Ovary (tissue), 9 donors: Measurements from ENCODE around the gene SDF2L1. TPM values are rescaled to one million over a fixed set of nuclear protein-coding genes. Genes with fewer than 3 reads are reported as not detected.

Experiments
- DNase-seq, 5 donors: peaks; one replicate each; pipeline ENCODE4 v3.0.0-alpha.2; 2019 to 2020
- H3K27ac ChIP-seq, 2 donors: fragments of 200-600 bp; one replicate each; pipeline versions ENCODE4 v1.5.1 to v1.8.0; 2019 to 2022
- H3K27me3 ChIP-seq: fragments of 200-600 bp; one replicate; pipeline ENCODE4 v1.8.0; 2022
- H3K36me3 ChIP-seq: fragments of 200-600 bp; sonication (generic); one replicate; pipeline ENCODE4 v1.5.1; 2019
- H3K4me1 ChIP-seq: one replicate; pipeline ENCODE4 v1.8.1; 2013; ENCODE audit warnings: mild to moderate bottlenecking, moderate library complexity; ENCODE audit not compliant: insufficient read depth
- H3K4me3 ChIP-seq: fragments of 200-600 bp; sonication (generic); one replicate; pipeline ENCODE4 v1.5.1; 2017
- H3K9me3 ChIP-seq, 2 donors: fragments of 200-600 bp in 1 of 2; sonication (generic) in 1 of 2; one replicate each; pipeline versions ENCODE4 v1.5.1 to v1.8.1; 2013 to 2019; ENCODE audit warnings: mild to moderate bottlenecking in 1 of 2, moderate library complexity in 1 of 2
- EP300 ChIP-seq: sonication (generic); formaldehyde crosslinking; IDR thresholded peaks from one replicate; pipeline ENCODE4 v1.6.1; 2017; ENCODE audit warnings: antibody characterized with exemption
- POLR2A ChIP-seq: fragments of 450-650 bp; IDR thresholded peaks from one replicate; pipeline ENCODE4 v1.6.1; 2017; ENCODE audit warnings: antibody characterized with exemption, mild to moderate bottlenecking, moderate library complexity
- WGBS, 3 donors: extraction: QIAGEN DNeasy Blood & Tissue Kit in 1 of 3; methylation state at CpG; one replicate each; pipeline versions ENCODE4 v1.1.5 to v1.1.7; 2013 to 2017; 5-methylcytosine and 5-hydroxymethylcytosine counted together
- intact Hi-C, 4 donors: fragments of 100-400 bp; cut with DNase I; formaldehyde crosslinking; loops; one replicate each; pipeline versions ENCODE4 v1.11.0 to v1.15.1; 2022 to 2023
- polyA plus RNA-seq, 2 donors: library from polyadenylated mRNA; stranded (reverse); fragments of 200-250 nt in 1 of 2; fragments of 350-450 nt in 1 of 2; fragmentation: Illumina TruSeq in 1 of 2; extraction: RNeasy Lipid Tissue Mini Kit (QIAGEN cat#74804) in 1 of 2; gene quantifications; one replicate each; pipeline ENCODE4 v1.2.3, GENCODE V29; 2013 to 2014
- total RNA-seq, 7 donors: library from RNA; depleted of rRNA in 2 of 7; stranded (reverse); fragments of >200 nt in 2 of 7; fragmentation: NEBNext Ultra II Directional in 3 of 7; extraction: Animal tissue kit (Norgen Biotek cat#: 25700) in 3 of 7; gene quantifications; one replicate each; pipeline versions ENCODE4 v1.1.0 to v1.2.4, GENCODE V29; 2016 to 2023
- TF ChIP-seq, protein P1 (sequence below), 3 donors: fragments of 450-650 bp in 2 of 3; fragments of 200-600 bp in 1 of 3; IDR thresholded peaks; one replicate each; pipeline versions ENCODE4 v1.5.1 to v1.8.0; 2016 to 2022; ENCODE audit warnings: antibody characterized with exemption in 3 of 3, mild to moderate bottlenecking in 1 of 3
- donor health status: DM: no; HTN: no; CAD: no; lungs with moderate emphysema.
- donor health status: DM: no; HTN: no; CAD: no.
- donor health status: Bipolar disorder and iron deficiency.
- donor health status: DM: yes; HTN: yes; CAD: no.
- donor health status: DM: no; HTN: no; CAD: no.
- donor health status: DM: yes; HTN: yes; CAD: no.

SDF2L1 gene
- total and polyA plus RNA-seq, 9 donors, result 2.1 to 30.4 (median 15.9) TPM

DNA sequence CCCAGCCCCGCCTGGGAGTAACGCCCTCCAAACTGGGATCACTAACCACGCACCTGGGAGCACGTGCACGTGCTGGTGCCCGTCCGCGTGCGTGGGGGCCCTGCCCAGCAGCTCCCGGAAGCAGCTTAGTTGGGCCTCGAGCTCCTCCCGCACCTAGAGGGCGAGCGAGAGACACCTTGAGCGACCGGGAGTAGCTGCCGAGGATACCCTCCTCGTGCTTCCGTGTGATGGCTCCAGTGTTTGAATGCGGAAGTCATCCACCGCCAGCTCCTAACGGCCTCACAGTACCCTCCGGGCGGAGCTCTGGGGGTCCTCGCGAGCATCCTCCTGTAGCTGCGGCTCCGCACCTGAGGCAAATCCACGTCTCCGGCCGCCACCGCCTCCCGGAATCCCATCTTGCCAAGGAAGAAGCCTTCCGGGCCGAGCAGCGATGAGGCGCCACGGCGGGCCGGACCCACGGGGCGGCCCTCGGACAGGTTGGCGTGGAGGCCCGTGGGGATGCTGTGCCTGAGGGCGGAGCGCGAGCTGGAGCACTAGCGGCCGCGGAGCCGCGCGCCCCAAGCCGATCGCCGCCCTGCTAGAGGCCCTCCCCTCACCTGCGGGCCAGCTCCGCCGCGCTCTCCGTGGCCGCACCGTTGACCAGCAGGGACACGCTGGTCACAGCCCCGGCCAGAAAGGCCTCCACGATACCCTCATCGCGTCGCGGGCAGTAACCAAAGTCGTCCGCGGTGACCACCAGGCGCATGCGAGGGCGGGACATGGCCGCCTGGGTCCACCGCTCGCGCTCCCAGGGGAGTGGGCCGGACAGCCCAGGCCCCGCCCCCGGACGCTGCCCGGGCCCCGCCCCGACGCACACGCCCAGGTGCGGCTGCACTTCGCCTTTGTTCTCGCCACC, 12.6 kb upstream of the SDF2L1 start, which contains the start of gene YDJC:
TSS of gene YDJC (minus strand) at position 768 of the 895 bp plus-strand sequence. CDS start at position 760, 8 bp downstream.
- H3K4me3 ChIP-seq, result peak within 1 kb of the TSS; percentile 99
- no peaks in the 10 kb centered on the region for H3K27me3 ChIP-seq
- H3K4me1 ChIP-seq, result peaks cover 5% of the 10 kb centered on the region
- no peaks in the 10 kb centered on the region for H3K9me3 ChIP-seq
- no peak for TF ChIP-seq EP300
- TF ChIP-seq, protein P1, sequence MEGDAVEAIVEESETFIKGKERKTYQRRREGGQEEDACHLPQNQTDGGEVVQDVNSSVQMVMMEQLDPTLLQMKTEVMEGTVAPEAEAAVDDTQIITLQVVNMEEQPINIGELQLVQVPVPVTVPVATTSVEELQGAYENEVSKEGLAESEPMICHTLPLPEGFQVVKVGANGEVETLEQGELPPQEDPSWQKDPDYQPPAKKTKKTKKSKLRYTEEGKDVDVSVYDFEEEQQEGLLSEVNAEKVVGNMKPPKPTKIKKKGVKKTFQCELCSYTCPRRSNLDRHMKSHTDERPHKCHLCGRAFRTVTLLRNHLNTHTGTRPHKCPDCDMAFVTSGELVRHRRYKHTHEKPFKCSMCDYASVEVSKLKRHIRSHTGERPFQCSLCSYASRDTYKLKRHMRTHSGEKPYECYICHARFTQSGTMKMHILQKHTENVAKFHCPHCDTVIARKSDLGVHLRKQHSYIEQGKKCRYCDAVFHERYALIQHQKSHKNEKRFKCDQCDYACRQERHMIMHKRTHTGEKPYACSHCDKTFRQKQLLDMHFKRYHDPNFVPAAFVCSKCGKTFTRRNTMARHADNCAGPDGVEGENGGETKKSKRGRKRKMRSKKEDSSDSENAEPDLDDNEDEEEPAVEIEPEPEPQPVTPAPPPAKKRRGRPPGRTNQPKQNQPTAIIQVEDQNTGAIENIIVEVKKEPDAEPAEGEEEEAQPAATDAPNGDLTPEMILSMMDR (IDR thresholded peaks at IDR 0.05), result peak in 2 of 3 donors; percentile 38 to 97
- peak; percentile 39 for TF ChIP-seq POLR2A
- peak; percentile 89 to 95 (median 93) for DNase-seq
- peak within 1 kb of the TSS in 1 of 2 donors; percentile 69 for H3K27ac ChIP-seq
- intact Hi-C loops, result no loop called here
- H3K36me3 ChIP-seq, result no peaks in the 10 kb centered on the region
- 0 to 1% (median 1%) methylated on average over 71 to 93 of the region's 93 CpGs for WGBS, 3 donors

GRCh38 chr22:21631025-21631424, 11.1 kb upstream of the SDF2L1 start:
- intact Hi-C loops, result no loop called here
- TF ChIP-seq EP300 (no peak), POLR2A (no peak)
- TF ChIP-seq, protein P1 (IDR thresholded peaks at IDR 0.05), result no peak

GRCh38 chr22:21632237-21632895, 9.7 kb upstream of the SDF2L1 start, which contains the start of gene CCDC116:
TSS of gene CCDC116 (plus strand) at chr22:21632760. CDS start at chr22:21633182, 422 bp downstream.
- no peak for DNase-seq
- Histone ChIP-seq H3K27me3 (no peaks in the 10 kb centered on the region), H3K36me3 (no peaks in the 10 kb centered on the region), H3K4me3 (no peak within 1 kb of the TSS), H3K27ac (no peak within 1 kb of the TSS), H3K4me1 (peaks cover 5% of the 10 kb centered on the region), H3K9me3 (no peaks in the 10 kb centered on the region)
- no peak for TF ChIP-seq POLR2A
- TF ChIP-seq EP300, result no peak
- intact Hi-C loops, result no loop called here
- 76 to 84% (median 78%) methylated on average over 27 of the region's 27 CpGs for WGBS, 3 donors

More at GRCh38 chr22:21631025-21631424, 11.1 kb upstream of the SDF2L1 start:
- Histone ChIP-seq H3K4me3 (no peak overlapping the region), H3K27ac (no peak overlapping the region), H3K27me3 (no peaks in the 10 kb centered on the region), H3K36me3 (no peaks in the 10 kb centered on the region), H3K4me1 (peaks cover 5% of the 10 kb centered on the region), H3K9me3 (no peaks in the 10 kb centered on the region)
- no peak for DNase-seq
- WGBS, 3 donors, result 90 to 92% (median 90%) methylated on average over 4 of the region's 4 CpGs

DNA sequence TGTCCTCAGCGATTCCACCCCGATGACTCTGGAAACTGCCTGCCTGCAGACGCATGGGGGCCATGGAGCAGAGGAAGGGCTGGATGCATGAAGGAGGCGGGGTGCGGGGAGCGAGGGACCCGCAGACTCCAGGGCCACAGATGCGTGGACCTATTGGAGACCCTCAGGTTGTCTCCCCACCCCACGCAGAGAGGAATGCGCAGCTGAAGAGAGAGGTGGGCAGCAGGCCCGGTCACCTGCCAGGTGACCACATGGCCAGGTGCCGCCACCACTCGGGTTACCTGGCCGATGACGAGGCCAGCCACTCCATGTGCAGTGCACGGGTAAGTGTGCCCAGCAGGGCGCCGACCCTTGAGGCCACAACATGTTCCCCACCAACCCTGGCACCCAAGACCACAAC, 9.2 kb upstream of the SDF2L1 start:
- Histone ChIP-seq H3K4me1 (peaks cover 5% of the 10 kb centered on the region), H3K36me3 (no peaks in the 10 kb centered on the region), H3K4me3 (no peak overlapping the region), H3K27ac (no peak overlapping the region), H3K27me3 (no peaks in the 10 kb centered on the region), H3K9me3 (no peaks in the 10 kb centered on the region)
- intact Hi-C loops, result no loop called here
- WGBS, 3 donors, result 90 to 93% (median 92%) methylated on average over 18 of the region's 18 CpGs
- no peak for DNase-seq
- TF ChIP-seq POLR2A (no peak), EP300 (no peak)
- TF ChIP-seq, protein P1 (IDR thresholded peaks at IDR 0.05), result no peak
